Neural crest cell (in vitro differentiated cells): ENCODE data around the gene SLC35A2. TPM values are rescaled to one million over a fixed set of nuclear protein-coding genes. Genes with fewer than 3 reads are reported as not detected.
A peak's percentile ranks its signal among the peaks of the same experiment; 100 is the strongest.

Source experiments
- DNase-seq: peaks from one replicate; pipeline ENCODE4 v3.0.0; 2021; ENCODE audit warnings: low read depth, mixed read lengths, low spot score
- H3K27ac Mint-ChIP-seq: one replicate; pipeline ENCODE4 v1.8.0; 2021; ENCODE audit warnings: mild to moderate bottlenecking, mixed read lengths; ENCODE audit not compliant: unreplicated experiment
- H3K27me3 Mint-ChIP-seq: 2 replicates; pipeline ENCODE4 v1.8.0; 2021; ENCODE audit warnings: low read depth, mild to moderate bottlenecking, mixed read lengths
- H3K36me3 Mint-ChIP-seq: 2 replicates; pipeline ENCODE4 v1.8.0; 2021; ENCODE audit warnings: low read depth, mild to moderate bottlenecking, mixed read lengths
- H3K4me1 Mint-ChIP-seq: 2 replicates; pipeline ENCODE4 v1.8.0; 2021; ENCODE audit warnings: mixed read lengths
- H3K4me3 Mint-ChIP-seq: one replicate; pipeline ENCODE4 v1.8.0; 2021; ENCODE audit warnings: mild to moderate bottlenecking, mixed read lengths
- H3K9me3 Mint-ChIP-seq: 2 replicates; pipeline ENCODE4 v1.8.0; 2021; ENCODE audit warnings: mixed read lengths
- total RNA-seq: library from RNA; stranded (reverse); gene quantifications from 2 replicates; pipeline ENCODE4 v1.2.1, GENCODE V29; 2021
- TF ChIP-seq, protein P1 (sequence below): fragments of 200-600 bp; sonication (generic); conservative IDR thresholded peaks from 2 replicates; pipeline ENCODE4 v1.5.0; 2021; ENCODE audit warnings: antibody characterized with exemption, mild to moderate bottlenecking

Gene SLC35A2
- total RNA-seq, 1 donor from 2014 or later, result 22.6 TPM

DNA sequence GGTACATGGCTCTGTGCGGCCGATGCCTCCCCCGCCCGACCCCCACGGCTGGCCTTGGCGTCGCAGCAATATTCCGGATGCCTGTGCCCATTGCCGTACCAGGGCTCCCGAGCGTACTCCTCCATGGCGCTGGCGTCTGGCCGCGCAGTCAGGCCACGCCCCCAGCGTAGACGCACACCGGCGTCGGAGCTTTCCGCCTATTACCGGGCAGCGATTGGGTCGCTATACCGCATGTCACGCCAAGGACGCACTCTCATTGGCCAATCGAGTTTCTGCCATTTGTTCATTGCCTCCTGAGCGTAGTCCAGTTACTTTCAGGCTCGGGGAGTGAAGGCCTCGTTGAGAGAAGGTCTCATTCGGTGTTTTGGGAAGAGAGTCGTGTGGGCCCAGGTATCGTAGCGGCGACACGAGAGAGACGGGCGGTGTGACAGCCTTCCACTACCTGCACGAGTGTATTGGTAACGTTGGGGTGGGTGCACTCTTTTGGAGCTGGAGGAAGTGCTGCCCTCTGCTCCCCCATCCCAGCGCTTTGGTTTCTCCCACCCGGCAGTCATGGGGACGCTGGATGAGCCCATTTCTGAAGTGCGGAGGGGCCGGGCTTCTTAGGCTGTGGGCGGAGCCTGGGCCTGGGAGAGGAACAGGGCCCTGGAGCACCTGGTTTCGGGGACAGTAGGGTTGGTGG is 13.7 kb downstream of the SLC35A2 start, which contains the start of the genes PQBP1 and TIMM17B:
PQBP1 (plus strand) TSS at position 306 of the 682 bp plus-strand sequence. CDS start 580 bp downstream, outside the sequence.
TIMM17B (minus strand) TSS at position 144 of the 682 bp plus-strand sequence; CDS start at position 125, 19 bp downstream.
- TF ChIP-seq, protein P1, sequence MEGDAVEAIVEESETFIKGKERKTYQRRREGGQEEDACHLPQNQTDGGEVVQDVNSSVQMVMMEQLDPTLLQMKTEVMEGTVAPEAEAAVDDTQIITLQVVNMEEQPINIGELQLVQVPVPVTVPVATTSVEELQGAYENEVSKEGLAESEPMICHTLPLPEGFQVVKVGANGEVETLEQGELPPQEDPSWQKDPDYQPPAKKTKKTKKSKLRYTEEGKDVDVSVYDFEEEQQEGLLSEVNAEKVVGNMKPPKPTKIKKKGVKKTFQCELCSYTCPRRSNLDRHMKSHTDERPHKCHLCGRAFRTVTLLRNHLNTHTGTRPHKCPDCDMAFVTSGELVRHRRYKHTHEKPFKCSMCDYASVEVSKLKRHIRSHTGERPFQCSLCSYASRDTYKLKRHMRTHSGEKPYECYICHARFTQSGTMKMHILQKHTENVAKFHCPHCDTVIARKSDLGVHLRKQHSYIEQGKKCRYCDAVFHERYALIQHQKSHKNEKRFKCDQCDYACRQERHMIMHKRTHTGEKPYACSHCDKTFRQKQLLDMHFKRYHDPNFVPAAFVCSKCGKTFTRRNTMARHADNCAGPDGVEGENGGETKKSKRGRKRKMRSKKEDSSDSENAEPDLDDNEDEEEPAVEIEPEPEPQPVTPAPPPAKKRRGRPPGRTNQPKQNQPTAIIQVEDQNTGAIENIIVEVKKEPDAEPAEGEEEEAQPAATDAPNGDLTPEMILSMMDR, result no peak
- Mint-ChIP-seq H3K4me3 (peak within 1 kb of the TSS; percentile 89), H3K27ac (peak within 1 kb of the TSS; percentile 97), H3K9me3 (no peaks in the 10 kb centered on the region), H3K36me3 (peaks cover 10% of the 10 kb centered on the region), H3K4me1 (peaks cover 24% of the 10 kb centered on the region), H3K27me3 (no peaks in the 10 kb centered on the region)
- peak; percentile 70 for DNase-seq

DNA sequence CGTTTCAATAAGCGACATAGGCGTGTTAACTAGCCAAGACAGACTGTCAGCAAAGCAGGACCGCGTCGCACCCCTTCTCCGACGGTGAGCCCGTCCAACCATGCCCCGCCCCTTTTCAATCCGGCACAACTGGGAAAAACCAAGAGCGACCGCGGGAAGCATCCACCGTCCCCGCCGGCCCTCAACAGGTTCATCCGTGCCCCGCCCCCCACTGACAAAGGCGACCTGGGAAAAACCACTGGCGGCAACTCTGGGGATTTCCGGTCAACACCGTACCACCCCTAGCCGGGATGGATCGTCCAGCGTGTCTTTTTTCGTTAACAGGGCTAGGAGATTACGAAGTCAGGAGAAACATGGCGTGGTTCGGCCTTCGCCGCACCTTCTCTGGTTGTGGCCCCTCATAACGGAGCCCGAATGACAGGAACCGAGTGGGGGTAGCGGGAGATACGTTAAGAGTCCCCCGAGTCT is 14.3 kb downstream of the SLC35A2 start:
- Mint-ChIP-seq H3K27me3 (no peaks in the 10 kb centered on the region), H3K4me1 (peaks cover 24% of the 10 kb centered on the region), H3K9me3 (no peaks in the 10 kb centered on the region), H3K4me3 (peak overlapping the region; percentile 89), H3K27ac (peak overlapping the region; percentile 97), H3K36me3 (peaks cover 9% of the 10 kb centered on the region)
- TF ChIP-seq, protein P1, result no peak
- DNase-seq, result peak; percentile 64

DNA sequence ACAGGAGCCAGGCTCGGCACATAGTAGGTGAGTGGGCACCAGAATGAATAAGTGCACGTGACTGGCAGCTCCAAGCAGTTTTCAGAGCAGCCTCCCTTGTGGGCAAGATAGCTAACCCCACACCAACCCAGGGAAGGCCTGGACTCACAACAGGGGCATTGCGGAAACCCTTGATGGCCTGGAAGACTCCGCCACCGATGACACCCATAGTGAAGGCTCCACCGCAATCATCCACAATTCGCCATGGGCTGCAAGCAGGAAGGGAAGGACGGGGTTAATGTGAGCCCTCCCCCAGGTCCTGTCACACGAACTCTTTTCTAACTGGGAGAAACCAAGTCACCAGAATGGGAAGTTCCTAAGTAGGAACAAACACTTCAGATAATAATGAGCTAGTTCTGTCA is 14.8 kb downstream of the SLC35A2 start:
- H3K9me3 Mint-ChIP-seq, result no peaks in the 10 kb centered on the region
- H3K4me1 Mint-ChIP-seq, result peaks cover 28% of the 10 kb centered on the region
- TF ChIP-seq, protein P1, result no peak
- H3K27ac Mint-ChIP-seq, result peak overlapping the region; percentile 97
- peaks cover 6% of the 10 kb centered on the region for H3K36me3 Mint-ChIP-seq
- H3K4me3 Mint-ChIP-seq, result peak overlapping the region; percentile 89
- H3K27me3 Mint-ChIP-seq, result no peaks in the 10 kb centered on the region
- DNase-seq, result no peak

DNA sequence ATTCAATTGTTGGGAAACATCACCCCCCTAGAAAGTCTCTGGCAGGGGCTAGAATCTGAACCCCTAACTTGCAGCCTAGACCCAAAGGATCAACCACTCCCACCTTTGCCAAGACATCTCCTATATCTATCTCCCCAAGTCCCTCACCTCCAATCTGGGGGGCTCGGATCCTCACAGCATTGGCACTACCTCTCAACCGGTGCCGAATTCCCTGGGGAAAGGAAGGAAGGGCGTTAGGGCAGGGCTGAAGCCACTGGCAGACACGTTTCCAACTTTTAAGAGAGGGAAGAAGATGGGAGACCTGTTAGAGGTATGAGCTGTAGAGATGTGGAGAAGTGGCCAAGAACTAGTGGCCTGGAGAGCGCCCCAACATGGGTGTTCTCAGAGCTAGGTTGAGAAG is 16.6 kb downstream of the SLC35A2 start:
- no peak overlapping the region for H3K27ac Mint-ChIP-seq
- H3K27me3 Mint-ChIP-seq, result peaks cover 2% of the 10 kb centered on the region
- peaks cover 36% of the 10 kb centered on the region for H3K4me1 Mint-ChIP-seq
- H3K36me3 Mint-ChIP-seq, result peaks cover 3% of the 10 kb centered on the region
- H3K4me3 Mint-ChIP-seq, result peak overlapping the region; percentile 81
- no peaks in the 10 kb centered on the region for H3K9me3 Mint-ChIP-seq
- no peak for DNase-seq
- TF ChIP-seq, protein P1, result no peak

DNA sequence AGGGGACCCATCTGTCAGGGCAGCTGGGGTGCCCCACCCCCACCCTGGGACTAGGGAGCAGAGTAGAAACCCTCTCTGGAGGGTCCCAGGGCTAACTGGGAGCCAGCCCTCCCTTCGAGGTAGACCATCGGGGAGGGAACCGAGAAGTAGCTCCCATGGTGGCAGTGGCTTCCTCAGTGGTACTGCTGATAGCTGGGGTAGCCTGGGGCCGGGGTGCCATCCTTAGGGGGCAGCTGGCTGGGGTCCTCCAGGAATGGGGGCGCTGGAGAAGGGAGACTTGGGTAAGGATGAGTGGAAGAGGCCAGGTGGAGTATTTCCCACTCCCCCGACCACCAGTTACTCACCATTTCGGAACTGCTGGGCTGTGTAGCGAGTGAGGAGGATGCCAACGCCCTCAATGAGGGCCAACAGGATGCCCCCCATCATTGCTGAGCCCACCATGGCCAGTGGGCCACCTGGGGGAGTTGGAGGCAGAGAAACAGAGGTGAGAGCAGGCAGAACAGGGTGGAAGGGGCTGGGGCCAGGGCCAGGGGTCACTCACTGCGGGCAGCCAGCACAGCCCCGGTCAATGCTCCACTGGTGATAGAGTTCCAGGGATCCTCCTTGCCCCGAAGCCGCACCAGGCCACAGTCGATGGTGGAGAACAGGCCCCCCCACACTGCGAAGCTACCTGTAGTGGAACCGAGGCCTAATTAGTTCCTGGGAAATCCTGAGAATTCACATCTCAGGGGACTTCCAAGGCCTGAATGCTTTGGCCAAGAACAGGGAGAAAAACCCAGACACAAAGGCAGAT is 17.7 kb downstream of the SLC35A2 start:
- no peak for DNase-seq
- H3K4me3 Mint-ChIP-seq, result peak overlapping the region; percentile 57
- peaks cover 36% of the 10 kb centered on the region for H3K4me1 Mint-ChIP-seq
- peaks cover 3% of the 10 kb centered on the region for H3K36me3 Mint-ChIP-seq
- peaks cover 2% of the 10 kb centered on the region for H3K27me3 Mint-ChIP-seq
- TF ChIP-seq, protein P1, result no peak
- no peaks in the 10 kb centered on the region for H3K9me3 Mint-ChIP-seq
- H3K27ac Mint-ChIP-seq, result peak overlapping the region; percentile 12
